ENCODE results near the gene MZF1.

MZF1 gene

GRCh38 chr19:58551123-58551497 is 22.0 kb downstream of the MZF1 start (continued):
- TF ChIP-seq ZBTB26 (tag by site-specific recombination; optimal IDR thresholded peaks at IDR 0.05) (no peak), ZNF692 (tag by site-specific recombination; IDR thresholded peaks at IDR 0.05) (no peak)

GRCh38 chr19:58550362-58551122 is 22.6 kb downstream of the MZF1 start:
- H3K4me1 ChIP-seq (ENCODE audit: control insufficient read depth, insufficient read depth, low read length), result peaks cover 18% of the 10 kb centered on the region
- CTCF ChIA-PET, result no interaction called here
- peaks cover 40 to 86% of the 10 kb centered on the region in 2 experiments for H3K36me3 ChIP-seq (ENCODE audit: control insufficient read depth in 2 of 2, insufficient read depth in 1 of 2, low read length in 2 of 2)
- no peak overlapping the region for H3K4me3 ChIP-seq (ENCODE audit: low read depth, low read length)
- H3K9me3 ChIP-seq (ENCODE audit: control insufficient read depth, insufficient read depth, low read depth, low read length), result no peaks in the 10 kb centered on the region
- no peak overlapping the region for H3K27ac ChIP-seq (ENCODE audit: extremely low read depth, low read depth, low read length)
- POLR2A ChIA-PET, result interaction anchor here (1.8 to 3.8 kb wide), 3 partner anchors 11 to 31 kb away, joined by 4 to 16 read pairs (median 7); partner anchors contain the start of gene ZBTB45
- no peak for TF ChIP-seq ZNF26 (tag by site-specific recombination; IDR thresholded peaks at IDR 0.05)
- no peak for TF ChIP-seq ZBTB17 (tag by site-specific recombination; IDR thresholded peaks at IDR 0.05)
- no peak for TF ChIP-seq GLI2 (tag by site-specific recombination; IDR thresholded peaks at IDR 0.05; ENCODE audit: borderline replicate concordance, low read depth)
- TF ChIP-seq ZNF707 (tag by site-specific recombination; IDR thresholded peaks at IDR 0.05), result no peak
- no peak for TF ChIP-seq ZNF791 (tag by site-specific recombination; IDR thresholded peaks at IDR 0.05)
- TF ChIP-seq ZNF529 (tag by site-specific recombination; IDR thresholded peaks at IDR 0.05; ENCODE audit: insufficient replicate concordance), result no peak
- no peak for TF ChIP-seq ZNF114 (tag by site-specific recombination; IDR thresholded peaks at IDR 0.05)
- no peak for TF ChIP-seq ZNF530 (tag by site-specific recombination; IDR thresholded peaks at IDR 0.05; ENCODE audit: low read depth)
- no peak for TF ChIP-seq ZNF211 (tag by site-specific recombination; IDR thresholded peaks at IDR 0.05; ENCODE audit: low read depth)
- no peak for TF ChIP-seq ZNF280D (tag by site-specific recombination; IDR thresholded peaks at IDR 0.05)
- TF ChIP-seq ZNF132 (tag by site-specific recombination; IDR thresholded peaks at IDR 0.05; ENCODE audit: borderline replicate concordance), result no peak
- TF ChIP-seq SP2 (tag by site-specific recombination; IDR thresholded peaks at IDR 0.05), result no peak
- TF ChIP-seq TCF7L2 (IDR thresholded peaks at IDR 0.05; ENCODE audit: borderline replicate concordance, low read depth, low read length), result no peak
- TF ChIP-seq ZNF596 (tag by site-specific recombination; IDR thresholded peaks at IDR 0.05), result no peak
- no peak for TF ChIP-seq ZSCAN5A (tag by site-specific recombination; IDR thresholded peaks at IDR 0.05)
- TF ChIP-seq ZNF623 (tag by site-specific recombination; IDR thresholded peaks at IDR 0.05), result no peak
- no peak for TF ChIP-seq ZNF585B (tag by site-specific recombination; IDR thresholded peaks at IDR 0.05)
- no peak for TF ChIP-seq ZNF830 (tag by site-specific recombination; IDR thresholded peaks at IDR 0.05; ENCODE audit: low read depth)
- no peak for TF ChIP-seq ZNF639 (tag by site-specific recombination; IDR thresholded peaks at IDR 0.05)
- TF ChIP-seq ZBTB44 (tag by site-specific recombination; IDR thresholded peaks at IDR 0.05), result no peak
